Measurements from ENCODE around the gene FANCC.

The FANCC gene

DNA sequence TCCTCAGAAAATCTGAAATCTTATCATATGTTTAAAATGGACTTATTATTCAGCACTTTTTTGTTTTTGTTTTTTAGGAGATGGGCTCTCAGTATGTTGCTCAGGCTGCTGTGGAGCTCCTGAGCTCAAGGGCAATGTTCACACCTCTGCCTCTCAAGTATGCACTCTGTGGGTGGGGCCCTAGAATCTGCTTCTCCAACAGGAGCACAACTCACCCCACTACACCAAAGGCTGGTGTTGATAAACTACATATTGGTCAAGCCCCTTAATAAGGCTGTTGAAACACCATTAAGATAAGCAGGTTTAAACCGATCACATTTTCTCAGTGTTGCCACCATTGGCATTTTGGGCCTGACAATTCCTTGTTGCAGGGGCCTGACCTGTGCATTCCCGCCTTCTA lies 131.6 kb downstream of the FANCC start:
- DNase-seq, result no peak

GRCh38 chr9:95182854-95183563 lies 134.5 kb downstream of the FANCC start:
- DNase-seq, result no peak

- DNase-seq, result no peak
These were observed 135.7 kb downstream of the FANCC start for GRCh38 chr9:95181835-95182234.

DNA sequence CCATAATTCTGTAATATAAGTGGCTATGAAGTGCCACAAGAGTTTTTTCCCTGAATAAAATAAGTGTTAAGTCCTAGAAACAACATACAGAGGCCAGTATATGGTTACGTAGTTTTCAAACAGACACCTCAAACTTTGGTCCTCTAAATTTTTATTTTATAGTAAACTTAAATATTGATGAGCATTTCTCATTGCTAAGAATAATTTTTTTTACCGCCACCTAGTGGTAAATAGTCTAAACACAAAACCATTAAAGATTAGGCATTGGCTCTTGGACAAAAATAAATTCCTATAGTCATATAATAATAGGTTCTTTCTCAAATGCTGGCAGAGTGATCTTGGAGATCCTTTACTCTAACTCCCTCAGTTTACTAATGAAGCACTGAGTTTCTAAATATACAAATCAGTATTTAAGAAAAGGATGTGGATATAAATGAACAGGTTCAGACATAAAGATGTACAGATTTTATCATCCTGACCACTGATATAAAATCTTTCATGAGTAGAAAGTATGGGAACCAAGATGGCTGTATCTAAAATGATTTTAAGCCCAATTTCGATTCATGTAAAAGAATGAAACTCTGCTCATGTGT lies 136.2 kb downstream of the FANCC start:
- no peak for DNase-seq

DNA sequence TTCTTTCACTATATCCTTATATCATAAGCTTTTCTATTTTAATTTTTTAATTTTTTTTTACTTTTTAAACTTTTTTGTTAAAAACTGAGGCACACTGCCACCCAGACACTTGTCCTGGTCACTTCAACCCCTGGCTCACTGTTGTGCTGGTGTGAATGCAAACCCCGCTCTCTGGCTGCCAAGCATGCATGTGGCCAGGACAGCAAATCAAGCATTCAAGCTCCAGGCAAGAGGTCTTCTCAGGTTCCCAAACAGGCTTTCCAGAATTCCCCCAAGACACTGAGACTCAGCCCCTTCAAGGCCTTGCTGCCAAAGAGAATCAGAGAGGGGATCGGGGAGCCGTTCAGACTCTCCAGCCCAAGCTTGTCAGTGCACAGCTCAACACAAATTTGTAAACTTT lies 139.9 kb downstream of the FANCC start:
- no peak for DNase-seq

- DNase-seq, result no peak
These were observed 140.7 kb downstream of the FANCC start for GRCh38 chr9:95176755-95177319.

GRCh38 chr9:95175523-95175922 lies 142.0 kb downstream of the FANCC start:
- DNase-seq, result peak; percentile 20

DNA sequence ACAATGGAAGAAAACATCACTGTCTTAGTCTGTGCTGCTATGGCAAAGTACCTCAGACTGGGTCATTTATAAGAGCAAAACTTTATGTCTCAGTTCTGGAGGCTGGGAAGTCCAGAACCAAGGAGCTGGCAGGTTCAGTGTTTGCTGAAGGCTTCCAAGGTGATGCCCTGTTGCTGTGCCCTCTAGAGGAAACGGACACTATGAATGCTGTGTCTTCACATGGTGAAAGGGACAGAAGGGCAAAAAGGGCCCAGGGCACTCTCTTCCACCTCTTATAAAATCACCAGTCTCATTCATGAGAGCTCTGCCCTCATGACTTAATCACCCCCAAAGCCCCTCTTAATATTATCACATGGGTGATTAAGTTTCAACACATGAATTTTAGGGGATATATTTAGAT lies 143.5 kb downstream of the FANCC start:
- DNase-seq, result no peak

DNA sequence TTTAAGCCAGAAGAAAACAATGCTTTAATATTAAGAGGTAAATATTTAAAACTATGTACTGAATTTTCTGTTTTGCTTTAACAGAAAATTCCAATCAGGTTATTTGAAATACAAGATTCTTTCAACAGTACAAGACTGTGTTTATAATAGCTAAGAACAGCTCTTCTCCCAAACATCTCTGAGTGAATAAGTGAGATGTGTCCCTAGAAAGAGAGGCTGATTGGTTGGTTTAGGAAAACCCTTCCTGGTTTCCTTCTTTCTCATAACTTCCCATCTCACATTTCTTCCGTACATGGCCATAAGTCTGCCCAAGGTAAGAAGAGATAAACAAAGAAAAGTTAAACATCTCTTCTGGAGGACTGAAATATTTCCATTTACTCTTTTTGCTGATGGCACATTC lies 145.9 kb downstream of the FANCC start:
- no peak for DNase-seq

DNA sequence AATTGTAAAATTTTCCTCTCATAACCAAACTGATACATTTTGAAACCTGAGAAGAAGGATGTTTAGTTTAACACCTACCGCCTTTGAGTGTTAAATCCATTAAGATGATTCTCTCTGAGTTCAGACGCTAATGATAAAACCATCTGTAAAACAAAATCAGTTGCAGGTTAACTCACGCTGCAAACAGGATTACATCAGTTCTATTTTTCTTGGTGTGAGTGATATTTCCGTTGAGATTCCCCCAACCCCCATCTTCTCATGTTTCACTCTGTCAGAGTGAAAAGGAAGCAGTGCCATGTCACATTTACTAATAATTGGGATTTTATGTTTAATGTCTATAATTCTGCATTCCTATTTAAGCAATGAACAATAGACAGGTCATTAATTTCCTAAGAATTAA lies 146.5 kb downstream of the FANCC start:
- DNase-seq, result peak; percentile 17

DNA sequence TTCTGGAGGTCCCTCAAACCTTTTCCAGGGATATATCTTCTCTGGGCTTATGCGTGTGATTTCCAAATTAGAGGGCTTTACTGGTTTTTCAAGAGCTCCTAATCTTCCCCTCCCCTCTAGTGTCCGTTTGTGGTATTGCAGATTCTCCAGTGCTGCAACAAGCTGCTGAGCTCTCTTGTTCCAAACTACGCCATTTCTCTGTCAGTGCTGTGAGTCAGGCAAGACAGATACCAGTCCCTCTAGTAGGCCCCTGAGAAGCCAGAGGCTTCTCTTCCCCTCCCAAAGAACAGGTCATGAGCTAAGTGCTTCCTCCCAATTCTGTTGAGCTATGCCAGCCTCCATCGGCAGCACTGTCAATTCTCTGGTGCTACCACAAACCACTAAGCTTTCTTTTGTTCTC lies 149.5 kb downstream of the FANCC start:
- DNase-seq, result peak; percentile 22

- no peak for DNase-seq
These were observed 152.5 kb downstream of the FANCC start for GRCh38 chr9:95165004-95165403.

DNA sequence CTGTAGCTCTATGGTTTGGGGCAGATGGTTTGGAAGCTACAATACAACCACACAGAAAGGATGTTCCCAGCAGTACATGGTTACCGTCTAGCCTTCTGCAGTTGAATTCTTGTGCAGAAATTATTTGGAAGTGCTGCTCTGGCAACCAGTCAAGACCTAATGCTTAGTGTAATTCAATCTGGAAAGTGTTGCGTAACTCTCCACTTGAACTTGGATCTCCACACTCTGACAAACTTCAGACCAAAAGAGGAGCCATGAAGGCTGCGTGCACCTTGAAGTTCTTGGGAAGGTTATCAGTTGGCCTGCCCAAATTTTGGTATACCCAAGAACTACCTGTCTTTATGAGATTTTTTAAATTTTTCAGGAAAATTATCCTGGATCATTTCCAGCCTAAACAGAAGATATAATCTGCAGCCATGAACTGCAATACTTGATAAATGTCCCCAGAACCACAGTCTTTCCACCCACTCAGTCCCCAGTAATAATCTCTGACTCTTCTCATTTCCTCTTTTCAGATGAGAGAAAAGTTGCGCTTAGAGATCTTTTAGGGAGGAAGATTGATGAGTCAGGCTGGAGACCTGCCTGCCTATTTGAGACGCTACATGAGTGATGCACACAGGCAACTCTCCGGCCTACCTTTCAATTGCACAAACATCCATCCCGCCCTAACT lies 159.9 kb downstream of the FANCC start:
- no peak for DNase-seq

DNA sequence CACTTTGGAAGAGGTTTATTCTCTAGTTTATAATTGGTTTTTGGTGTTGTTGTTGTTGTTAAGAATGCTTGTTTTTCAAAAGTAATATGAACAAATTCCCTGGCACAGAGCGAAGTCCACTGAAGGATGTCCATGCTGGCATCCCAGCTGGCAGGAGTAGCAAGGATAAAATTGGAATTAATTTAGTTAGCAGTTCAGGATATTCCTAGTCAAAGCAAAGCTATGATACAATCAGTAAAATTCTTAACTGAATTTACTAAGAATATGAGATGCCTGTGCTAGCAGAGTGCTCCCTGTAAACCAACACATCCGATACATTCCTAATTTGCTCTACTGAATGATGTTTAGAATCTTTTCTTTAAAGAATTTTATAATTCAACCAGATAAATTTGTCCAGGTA lies 161.4 kb downstream of the FANCC start:
- no peak for DNase-seq

- no peak for DNase-seq
These were observed 162.3 kb downstream of the FANCC start for GRCh38 chr9:95155220-95155619.

DNA sequence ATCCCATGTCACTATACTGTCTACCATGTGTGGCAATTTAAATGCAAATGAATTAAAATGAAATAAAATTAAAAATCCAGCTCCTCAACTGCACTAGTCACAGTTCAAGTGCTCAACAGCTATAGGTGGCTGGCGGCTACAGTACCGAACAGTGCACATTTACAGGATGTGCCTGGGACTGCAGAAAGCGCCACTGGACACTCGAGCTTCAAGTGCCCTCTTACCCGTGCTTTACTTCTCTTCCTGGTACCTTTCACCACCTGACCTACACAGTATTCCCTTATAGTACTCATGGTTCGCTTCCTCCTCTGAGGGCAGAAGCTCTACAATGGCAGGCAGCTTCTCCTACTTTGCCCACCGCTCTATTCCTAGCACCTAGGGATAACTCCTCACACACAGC lies 166.6 kb downstream of the FANCC start:
- peak; percentile 15 for DNase-seq

DNA sequence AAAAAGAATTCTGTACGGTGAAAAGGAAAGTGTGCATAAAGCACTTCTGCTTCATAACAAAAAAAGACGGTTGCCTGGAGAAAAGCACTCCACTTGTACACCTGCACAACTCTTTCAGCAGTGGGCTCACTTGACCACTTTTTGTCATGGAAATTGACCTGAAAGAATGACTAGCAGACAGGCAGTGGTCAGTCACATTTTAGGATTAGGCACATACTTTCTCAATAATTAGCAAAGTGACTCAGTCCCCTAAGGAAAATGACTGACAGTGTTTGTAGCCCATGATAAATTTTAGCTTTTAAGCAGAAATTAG lies 169.3 kb downstream of the FANCC start:
- no peak for DNase-seq

DNA sequence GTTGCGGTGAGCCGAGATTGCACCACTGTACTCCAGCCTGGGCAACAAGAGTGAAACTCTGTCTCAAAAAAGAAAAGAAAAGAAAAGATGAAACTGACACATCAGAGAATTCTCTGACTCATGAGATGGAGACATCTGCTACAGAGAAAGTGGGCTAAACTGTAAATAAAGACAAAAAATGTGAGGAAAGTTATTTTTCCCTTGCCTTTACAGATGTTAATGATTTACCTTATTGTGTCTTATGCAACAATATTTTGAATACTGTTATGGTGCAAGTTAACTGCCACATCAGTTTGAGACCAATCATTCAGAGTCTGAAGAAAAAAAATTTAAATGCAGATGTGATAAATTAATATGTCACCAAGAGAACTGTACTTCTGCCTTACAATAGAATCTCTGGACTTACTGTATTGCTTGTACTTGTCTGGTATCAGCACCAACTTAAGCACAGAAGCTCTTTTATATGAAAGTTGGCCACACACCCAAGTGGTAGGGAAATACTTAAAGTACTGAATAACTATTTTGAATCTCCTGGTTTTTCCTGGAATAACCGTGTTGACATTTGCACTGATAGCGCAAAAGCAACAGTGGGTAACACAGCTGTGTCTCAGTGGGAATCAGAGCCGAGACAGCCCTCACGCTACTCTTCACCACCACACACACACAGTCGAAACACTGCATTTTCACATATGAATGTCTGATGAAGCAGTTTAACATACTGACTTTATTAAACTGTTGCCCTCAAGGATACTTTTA lies 169.9 kb downstream of the FANCC start:
- DNase-seq, result no peak

DNA sequence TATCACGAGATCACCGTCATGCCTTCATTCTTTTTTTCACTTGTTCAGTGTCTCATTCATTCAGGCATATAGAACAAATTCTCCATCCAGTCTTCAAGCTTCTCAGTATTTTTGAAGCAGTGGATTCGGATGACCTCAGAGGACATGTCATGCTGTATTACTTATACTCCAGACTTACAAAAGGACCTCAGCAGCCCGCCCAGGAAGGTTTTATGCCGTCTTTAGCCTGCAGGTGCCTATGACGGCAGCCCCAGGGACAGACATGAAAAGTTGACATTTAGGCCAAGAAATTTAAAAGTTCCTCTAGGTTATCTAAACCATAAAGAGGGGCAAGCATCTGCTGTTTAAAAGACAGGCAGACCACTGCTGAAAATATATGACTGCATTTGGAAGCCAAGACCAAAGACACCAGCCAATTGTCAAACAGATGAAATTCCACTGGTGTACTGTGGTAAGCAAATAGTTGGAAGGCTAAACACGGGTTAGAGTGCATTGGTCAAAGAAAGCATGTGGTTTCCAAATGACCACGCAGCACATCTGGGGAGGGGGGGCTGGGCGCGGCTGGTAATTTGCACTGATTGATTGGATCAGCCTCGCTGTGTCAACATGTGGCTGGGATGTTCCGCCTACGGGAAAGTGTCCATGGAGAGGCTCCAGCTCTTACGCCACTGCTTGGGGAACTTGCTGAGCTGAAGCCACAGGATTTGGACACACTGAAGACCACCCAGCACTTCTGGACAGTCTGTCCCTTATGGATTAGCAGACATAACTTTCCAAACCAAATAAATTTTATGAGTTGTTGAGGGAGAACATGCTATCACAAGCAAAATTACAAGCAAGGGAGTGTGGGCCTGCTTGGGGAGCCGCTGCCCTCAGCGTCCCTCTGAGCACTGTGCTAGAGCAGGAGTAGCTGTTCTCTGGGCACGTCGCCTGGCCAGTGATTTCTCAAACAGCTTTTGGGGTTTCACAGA lies 173.6 kb downstream of the FANCC start:
- no peak for DNase-seq

- no peak for DNase-seq
These were observed 174.8 kb downstream of the FANCC start for GRCh38 chr9:95142728-95143127.

DNA sequence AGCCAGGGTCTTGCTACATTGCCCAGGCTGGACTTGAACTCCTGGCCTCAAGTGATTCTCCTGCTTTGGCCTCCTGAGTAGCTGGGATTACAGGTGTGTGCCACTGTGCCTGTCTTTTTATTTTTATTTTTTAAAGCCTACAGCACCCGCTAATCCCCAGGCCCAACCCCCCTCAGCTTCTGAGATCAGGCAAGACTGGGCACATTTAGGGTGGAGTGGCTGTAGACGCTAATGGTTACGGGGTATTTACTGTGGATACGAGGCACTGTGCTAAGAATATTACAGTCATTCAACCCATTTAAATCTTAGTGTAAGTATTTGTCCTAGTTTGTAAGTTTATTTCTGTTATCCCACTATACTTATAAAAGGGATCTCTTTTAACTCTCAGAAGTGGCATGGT lies 175.2 kb downstream of the FANCC start:
- DNase-seq, result no peak

- no peak for DNase-seq
These were observed 176.7 kb downstream of the FANCC start for GRCh38 chr9:95140821-95141220.
